H1 (cell line): ENCODE results near the gene KRTAP19-8. TPM values are rescaled to one million over a fixed set of nuclear protein-coding genes. Genes with fewer than 3 reads are reported as not detected.
A peak's percentile ranks its signal among the peaks of the same experiment; 100 is the strongest.

ENCODE experiments used
- CTCF ChIA-PET: fragments of 300-600 bp; sonication (Branson Sonifier 250); formaldehyde crosslinking; loops from one replicate; lab custom pipeline; 2021; ENCODE audit not compliant: partially characterized antibody; lab: Charles Lee
- POLR2A ChIA-PET: fragments of 300-600 bp; sonication (Branson Sonifier 250); formaldehyde crosslinking; loops from one replicate; lab custom pipeline; 2021; ENCODE audit warnings: inconsistent platforms; ENCODE audit not compliant: partially characterized antibody; lab: Charles Lee
- DNase-seq, 2 experiments: peaks; one replicate each; pipeline versions ENCODE4 v3.0.0 to v3.0.0-alpha.2; 2010 to 2022; ENCODE audit warnings: low spot score in 2 of 2, low read depth in 1 of 2, mixed read lengths in 1 of 2
- FAIRE-seq: peaks from 2 replicates; lab custom pipeline; 2011; peaks lifted over from hg19 to GRCh38; lab: Jason Lieb, UNC
- H2AFZ ChIP-seq: 2 replicates; pipeline ENCODE4 v1.8.1; 2012; ENCODE audit warnings: low read length, inconsistent platforms
- H2AK5ac ChIP-seq: 2 replicates; pipeline ENCODE4 v1.6.1; 2013; ENCODE audit warnings: low read depth, low read length
- H2BK120ac ChIP-seq: replicated peaks from 2 replicates; pipeline ENCODE3; 2013; ENCODE audit warnings: low read depth, low read length, inconsistent platforms
- H2BK12ac ChIP-seq: 2 replicates; pipeline ENCODE4 v1.6.1; 2013; ENCODE audit warnings: low read depth, low read length
- H2BK15ac ChIP-seq: 2 replicates; pipeline ENCODE4 v1.6.1; 2013; ENCODE audit warnings: low read length
- H2BK20ac ChIP-seq: 2 replicates; pipeline ENCODE4 v1.6.1; 2013; ENCODE audit warnings: low read length
- H2BK5ac ChIP-seq: 2 replicates; pipeline ENCODE4 v1.6.1; 2013; ENCODE audit warnings: low read depth, low read length
- H3K14ac ChIP-seq: 2 replicates; pipeline ENCODE4 v1.6.1; 2013; ENCODE audit warnings: inconsistent platforms; ENCODE audit not compliant: insufficient read length
- H3K18ac ChIP-seq: 2 replicates; pipeline ENCODE4 v1.6.1; 2013; ENCODE audit warnings: low read length; ENCODE audit errors: extremely low read depth
- H3K23ac ChIP-seq: 2 replicates; pipeline ENCODE4 v1.6.1; 2013; ENCODE audit warnings: inconsistent platforms; ENCODE audit not compliant: insufficient read length
- H3K23me2 ChIP-seq: 2 replicates; pipeline ENCODE4 v1.6.1; 2013; ENCODE audit warnings: low read depth, low read length
- H3K27ac ChIP-seq: 2 replicates; pipeline ENCODE4 v1.6.1; 2011; ENCODE audit warnings: low read depth, low read length, inconsistent platforms
- H3K27me3 ChIP-seq, 4 experiments: replicated peaks in 1 of 4; 1 replicate in 1 of 4; 2 replicates in 3 of 4; pipeline versions ENCODE4 v1.6.1 to v1.8.1; 2011 to 2013; ENCODE audit warnings: low read length in 3 of 4, mild to moderate bottlenecking in 3 of 4, inconsistent platforms in 2 of 4, mixed read lengths in 2 of 4, moderate library complexity in 1 of 4; ENCODE audit not compliant: control insufficient read depth in 3 of 4, insufficient read depth in 3 of 4; ENCODE audit errors: extremely low read depth in 1 of 4
- H3K36me3 ChIP-seq, 4 experiments: 2 replicates each; pipeline versions ENCODE4 v1.6.1 to v1.8.1; 2011 to 2013; ENCODE audit warnings: mild to moderate bottlenecking in 4 of 4, low read length in 3 of 4, moderate library complexity in 2 of 4, control low read depth in 1 of 4, inconsistent platforms in 1 of 4; ENCODE audit not compliant: insufficient read depth in 4 of 4, control insufficient read depth in 2 of 4
- H3K4ac ChIP-seq: replicated peaks from 2 replicates; pipeline ENCODE3; 2013; ENCODE audit warnings: low read length, low read depth, mixed read lengths, inconsistent platforms; ENCODE audit not compliant: insufficient read length
- H3K4me1 ChIP-seq, 4 experiments: replicated peaks in 1 of 4; 1 replicate in 1 of 4; 2 replicates in 3 of 4; pipeline versions ENCODE4 v1.6.1 to v1.8.1; 2011 to 2013; ENCODE audit warnings: low read length in 3 of 4, inconsistent platforms in 2 of 4, mixed read lengths in 1 of 4; ENCODE audit not compliant: insufficient read depth in 4 of 4, control insufficient read depth in 3 of 4
- H3K4me2 ChIP-seq, 2 experiments: 2 replicates each; pipeline versions ENCODE4 v1.6.1 to v1.8.1; 2011 to 2013; ENCODE audit warnings: low read depth in 2 of 2, low read length in 2 of 2, control low read depth in 1 of 2, inconsistent platforms in 1 of 2, mild to moderate bottlenecking in 1 of 2; ENCODE audit not compliant: insufficient read depth in 1 of 2
- H3K4me3 ChIP-seq, 4 experiments: fragments of 200-600, 300-600 bp in 1 of 4; sonication (generic), shearing (Covaris generic), sonication (Bioruptor Twin) in 1 of 4; 2 replicates each; pipeline versions ENCODE4 v1.5.1 to v1.8.1; 2011 to 2016; ENCODE audit warnings: low read length in 4 of 4, low read depth in 3 of 4, control low read depth in 2 of 4, inconsistent platforms in 2 of 4, mild to moderate bottlenecking in 2 of 4, mixed read lengths in 1 of 4, moderate library complexity in 1 of 4; ENCODE audit not compliant: insufficient read depth in 2 of 4; ENCODE audit errors: extremely low read depth in 1 of 4
- H3K56ac ChIP-seq: replicated peaks from 2 replicates; pipeline ENCODE3; 2013; ENCODE audit warnings: low read depth, mild to moderate bottlenecking, mixed read lengths, low read length, inconsistent platforms; ENCODE audit not compliant: insufficient read length
- H3K79me1 ChIP-seq: 2 replicates; pipeline ENCODE4 v1.6.1; 2013; ENCODE audit warnings: low read depth, low read length, control low read depth
- H3K79me2 ChIP-seq, 2 experiments: 2 replicates each; pipeline versions ENCODE4 v1.6.1 to v1.8.1; 2012 to 2013; ENCODE audit warnings: low read length in 2 of 2, mild to moderate bottlenecking in 2 of 2, inconsistent platforms in 1 of 2; ENCODE audit not compliant: insufficient read depth in 2 of 2, control insufficient read depth in 1 of 2
- H3K9ac ChIP-seq, 4 experiments: replicated peaks in 1 of 4; 1 replicate in 1 of 4; 2 replicates in 3 of 4; pipeline versions ENCODE4 v1.6.1 to v1.8.1; 2011 to 2013; ENCODE audit warnings: low read depth in 3 of 4, low read length in 3 of 4, control low read depth in 2 of 4, mild to moderate bottlenecking in 2 of 4, moderate library complexity in 2 of 4, inconsistent platforms in 1 of 4; ENCODE audit errors: extremely low read depth in 1 of 4
- H3K9me3 ChIP-seq, 2 experiments: 2 replicates each; pipeline versions ENCODE4 v1.6.1 to v1.8.1; 2012 to 2013; ENCODE audit warnings: mild to moderate bottlenecking in 2 of 2, moderate library complexity in 2 of 2, control low read depth in 1 of 2, inconsistent platforms in 1 of 2, low read depth in 1 of 2, low read length in 1 of 2, mixed read lengths in 1 of 2; ENCODE audit not compliant: insufficient read depth in 2 of 2
- H4K20me1 ChIP-seq, 2 experiments: replicated peaks in 1 of 2; 2 replicates each; pipeline versions ENCODE3 to v1.8.1; 2011 to 2013; ENCODE audit warnings: inconsistent platforms in 2 of 2, low read length in 2 of 2, mild to moderate bottlenecking in 1 of 2; ENCODE audit not compliant: insufficient read depth in 2 of 2, control insufficient read depth in 1 of 2
- H4K5ac ChIP-seq: 2 replicates; pipeline ENCODE4 v1.6.1; 2013; ENCODE audit warnings: low read length, low read depth, mixed read lengths, inconsistent platforms; ENCODE audit not compliant: insufficient read length
- H4K8ac ChIP-seq: 2 replicates; pipeline ENCODE4 v1.8.0; 2013; ENCODE audit warnings: mild to moderate bottlenecking, moderate library complexity, low read length, inconsistent platforms; ENCODE audit not compliant: insufficient read depth; ENCODE audit errors: extremely low read depth
- H4K91ac ChIP-seq: replicated peaks from 2 replicates; pipeline ENCODE3; 2013; ENCODE audit warnings: low read length, mixed read lengths, inconsistent platforms; ENCODE audit not compliant: insufficient read length
- SIRT6 ChIP-seq: IDR thresholded peaks from one replicate; pipeline ENCODE4 v1.7.1; 2012; ENCODE audit warnings: low read length, inconsistent platforms
- SRF ChIP-seq: IDR thresholded peaks from 2 replicates; pipeline ENCODE4 v1.6.1; 2011; ENCODE audit warnings: mild to moderate bottlenecking, low read depth, low read length, moderate library complexity
- WGBS, 2 experiments: shearing (Covaris generic) in 1 of 2; methylation state at CpG; one replicate each; pipeline versions ENCODE4 v1.1.6 to v1.1.7; 2013 to 2015; ENCODE audit warnings: low lambda C conversion rate in 2 of 2, mixed read lengths in 2 of 2, inconsistent platforms in 1 of 2, low coverage in 1 of 2, missing lambda C conversion rate in 1 of 2; ENCODE audit not compliant: insufficient replicate concordance in 2 of 2, insufficient coverage in 1 of 2, insufficient read length in 1 of 2; ENCODE audit errors: extremely low coverage in 1 of 2, missing lambda C conversion rate in 1 of 2; 5-methylcytosine and 5-hydroxymethylcytosine counted together
- polyA plus RNA-seq, 7 experiments: library from polyadenylated mRNA; depleted of rRNA in 3 of 7; stranded (reverse) in 5 of 7; unstranded in 2 of 7; fragments of >200 nt in 5 of 7; fragments of 200-250 nt in 2 of 7; gene quantifications; 1 replicate in 5 of 7; 2 replicates in 1 of 7; 4 replicates in 1 of 7; pipeline versions ENCODE4 v1.2.1 to v1.2.3, GENCODE V29; 2011 to 2013; ENCODE audit warnings: missing spikeins in 2 of 7, mixed read lengths in 2 of 7
- total RNA-seq: library from RNA; stranded (reverse); fragmentation: NEBNext Ultra II Directional; extraction: Animal tissue kit (Norgen Biotek cat#: 25700); gene quantifications from 2 replicates; pipeline ENCODE4 v1.2.1, GENCODE V29; 2021

Gene KRTAP19-8
- total and polyA plus RNA-seq, 2 of the 8 experiments (the other 6 are each of a cell fraction or from before 2014, with no cell fraction given) = not detected

GRCh38 chr21:31052489-31053142, 14.3 kb upstream of the KRTAP19-8 start:
- CTCF ChIA-PET = interaction anchor here (0.6 to 1.3 kb wide), 5 partner anchors 10 to 234 kb away, joined by 3 to 7 read pairs (median 3); no protein-coding TSS in a partner anchor
- no peaks in the 10 kb centered on the region for H3K23me2 ChIP-seq
- DNase-seq = no peak

More at GRCh38 chr21:31052489-31053142, 14.3 kb upstream of the KRTAP19-8 start:
- FAIRE-seq = no peak
- H2BK20ac ChIP-seq = peak overlapping the region; percentile 26; the same call in 1 of the 2 replicates
- H4K91ac ChIP-seq = no peak overlapping the region
- no peak overlapping the region for H3K4me2 ChIP-seq
- no peaks in the 10 kb centered on the region for H3K36me3 ChIP-seq
- H3K18ac ChIP-seq = no peak overlapping the region
- no peak overlapping the region for H3K9ac ChIP-seq
- H4K20me1 ChIP-seq = no peaks in the 10 kb centered on the region
- H3K56ac ChIP-seq = no peak overlapping the region
- H3K23ac ChIP-seq = no peak overlapping the region
- no peak overlapping the region for H2BK12ac ChIP-seq
- no peak overlapping the region for H2BK15ac ChIP-seq
- no peak overlapping the region for H3K14ac ChIP-seq
- H3K27ac ChIP-seq = no peak overlapping the region
- H3K79me2 ChIP-seq = no peaks in the 10 kb centered on the region
- H4K8ac ChIP-seq = no peak overlapping the region
- POLR2A ChIA-PET = no interaction called here
- no peak overlapping the region for H3K4me3 ChIP-seq
- 0 out of 2 replicates have a peak overlapping the region, but pooled peaks have one; percentile 34 for H2AFZ ChIP-seq
- no peaks in the 10 kb centered on the region for H3K9me3 ChIP-seq
- 88% methylated on average over 5 of the region's 5 CpGs; no CpG with 5 or more reads in 1 of the 2 experiments for WGBS, 2 experiments
- no peaks in the 10 kb centered on the region; a peak in 1 of 7 replicates for H3K4me1 ChIP-seq
- no peak overlapping the region for H2BK120ac ChIP-seq
- no peak overlapping the region for H4K5ac ChIP-seq
- no peaks in the 10 kb centered on the region for H3K79me1 ChIP-seq
- no peak overlapping the region for H2AK5ac ChIP-seq
- no peak overlapping the region for H3K4ac ChIP-seq
- no peak overlapping the region for H2BK5ac ChIP-seq
- TF ChIP-seq SIRT6 = no peak
- TF ChIP-seq SRF = no peak
- no peaks in the 10 kb centered on the region for H3K27me3 ChIP-seq
